SK-N-SH treated with all-trans-retinoic acid at 6 μM for 48 hours (cell line): ENCODE data around the gene TBC1D2B.

Experiments
- CSRNP3 ChIP-seq: fragments of 250-450 bp; sonication (Bioruptor Pico); IDR thresholded peaks from 2 replicates; pipeline ENCODE4 v1.5.1; 2021; ENCODE audit warnings: mild to moderate bottlenecking, moderate library complexity
- ISL1 ChIP-seq: fragments of 250-450 bp; sonication (Bioruptor Pico); IDR thresholded peaks from 2 replicates; pipeline ENCODE4 v2.1.2; 2022; ENCODE audit warnings: mild to moderate bottlenecking, moderate library complexity
- PATZ1 ChIP-seq: fragments of 250-450 bp; sonication (Bioruptor Pico); IDR thresholded peaks from 2 replicates; pipeline ENCODE4 v1.8.0; 2020; ENCODE audit warnings: mild to moderate bottlenecking, moderate library complexity, borderline replicate concordance
- RARB ChIP-seq: fragments of 250-450 bp; sonication (Bioruptor Pico); IDR thresholded peaks from 2 replicates; pipeline ENCODE4 v1.8.0; 2021; ENCODE audit warnings: mild to moderate bottlenecking, moderate library complexity
- SNAI2 ChIP-seq: fragments of 250-450 bp; sonication (Bioruptor Pico); IDR thresholded peaks from 2 replicates; pipeline ENCODE4 v1.5.0; 2020; ENCODE audit warnings: mild to moderate bottlenecking, moderate library complexity
- TCF4 ChIP-seq: fragments of 250-450 bp; sonication (Bioruptor Pico); IDR thresholded peaks from 2 replicates; pipeline ENCODE4 v1.8.0; 2021; ENCODE audit warnings: mild to moderate bottlenecking, moderate library complexity, borderline replicate concordance
- TSHZ2 ChIP-seq: fragments of 250-450 bp; sonication (Bioruptor Pico); IDR thresholded peaks from 2 replicates; pipeline ENCODE4 v1.5.0; 2020; ENCODE audit warnings: mild to moderate bottlenecking, moderate library complexity
- ZFP3 ChIP-seq: fragments of 250-450 bp; sonication (Bioruptor Pico); IDR thresholded peaks from 2 replicates; pipeline ENCODE4 v1.5.0; 2020; ENCODE audit warnings: mild to moderate bottlenecking, moderate library complexity
- ZFP30 ChIP-seq: fragments of 450-650 bp; formaldehyde crosslinking; IDR thresholded peaks from 2 replicates; pipeline ENCODE4 v1.5.0; 2022; ENCODE audit warnings: mild to moderate bottlenecking, moderate library complexity
- ZNF70 ChIP-seq: fragments of 450-650 bp; formaldehyde crosslinking; IDR thresholded peaks from 2 replicates; pipeline ENCODE4 v1.5.0; 2020; ENCODE audit warnings: mild to moderate bottlenecking, moderate library complexity

- no peak for TF ChIP-seq SNAI2
- no peak for TF ChIP-seq RARB (CRISPR knock-in tag)
- TF ChIP-seq TCF4 (CRISPR knock-in tag): no peak
- no peak for TF ChIP-seq CSRNP3 (CRISPR knock-in tag)
- no peak for TF ChIP-seq ISL1 (CRISPR knock-in tag)
- TF ChIP-seq ZFP30 (CRISPR knock-in tag): no peak
- TF ChIP-seq PATZ1 (CRISPR knock-in tag): no peak
- no peak for TF ChIP-seq TSHZ2 (CRISPR knock-in tag)
- no peak for TF ChIP-seq ZFP3 (CRISPR knock-in tag)
- TF ChIP-seq ZNF70: no peak
Observed at GRCh38 chr15:77974416-77975331, 102.8 kb downstream of the TBC1D2B start.
